Tibial nerve (tissue), 4 donors: ENCODE data around the gene PTPRD. TPM values are rescaled to one million over a fixed set of nuclear protein-coding genes. Genes with fewer than 3 reads are reported as not detected.

Experiments
- DNase-seq, 2 donors: peaks; one replicate each; pipeline ENCODE4 v3.0.0-alpha.2; 2019; ENCODE audit warnings: low spot score in 2 of 2
- H3K27ac ChIP-seq, 4 donors: fragments of 200-600 bp; sonication (generic) in 3 of 4; one replicate each; pipeline ENCODE4 v1.5.1; 2017 to 2019; ENCODE audit warnings: mild to moderate bottlenecking in 1 of 4
- H3K27me3 ChIP-seq, 2 donors: fragments of 200-600 bp; sonication (generic) in 1 of 2; one replicate each; pipeline versions ENCODE4 v1.5.1 to v1.6.0; 2017 to 2019
- H3K36me3 ChIP-seq, 3 donors: fragments of 200-600 bp; sonication (generic); one replicate each; pipeline ENCODE4 v1.5.1; 2018 to 2019
- H3K4me1 ChIP-seq, 4 donors: fragments of 200-600 bp; sonication (generic) in 3 of 4; one replicate each; pipeline ENCODE4 v1.5.1; 2017 to 2019
- H3K4me3 ChIP-seq, 4 donors: fragments of 200-600 bp; sonication (generic) in 3 of 4; one replicate each; pipeline ENCODE4 v1.5.1; 2017 to 2019; ENCODE audit warnings: mild to moderate bottlenecking in 1 of 4, moderate library complexity in 1 of 4
- H3K9me3 ChIP-seq, 4 donors: fragments of 200-600 bp; sonication (generic) in 3 of 4; one replicate each; pipeline ENCODE4 v1.5.1; 2017 to 2019
- CTCF ChIP-seq, 5 experiments: fragments of 200-600 bp in 3 of 5; fragments of 450-650 bp in 2 of 5; sonication (generic) in 3 of 5; IDR thresholded peaks; one replicate each; pipeline ENCODE4 v1.5.1; 2016 to 2019; ENCODE audit warnings: antibody characterized with exemption in 5 of 5, mild to moderate bottlenecking in 3 of 5, moderate library complexity in 2 of 5
- EP300 ChIP-seq, 2 donors: sonication (generic); formaldehyde crosslinking; IDR thresholded peaks; one replicate each; pipeline ENCODE4 v1.6.1; 2017; ENCODE audit warnings: antibody characterized with exemption in 2 of 2, mild to moderate bottlenecking in 1 of 2
- POLR2A ChIP-seq, 2 donors: fragments of 450-650 bp; IDR thresholded peaks; one replicate each; pipeline ENCODE4 v1.6.1; 2017; ENCODE audit warnings: antibody characterized with exemption in 2 of 2, mild to moderate bottlenecking in 2 of 2, moderate library complexity in 2 of 2
- WGBS, 2 donors: methylation state at CpG; one replicate each; pipeline ENCODE4 v1.1.5; 2018; 5-methylcytosine and 5-hydroxymethylcytosine counted together
- total RNA-seq, 4 donors: library from RNA; depleted of rRNA; stranded (reverse); fragments of >200 nt; gene quantifications; one replicate each; pipeline ENCODE4 v1.1.0, GENCODE V29; 2016

The PTPRD gene
- total RNA-seq, 4 donors from 2014 or later = 1.7 to 13.2 (median 5.1) TPM

DNA sequence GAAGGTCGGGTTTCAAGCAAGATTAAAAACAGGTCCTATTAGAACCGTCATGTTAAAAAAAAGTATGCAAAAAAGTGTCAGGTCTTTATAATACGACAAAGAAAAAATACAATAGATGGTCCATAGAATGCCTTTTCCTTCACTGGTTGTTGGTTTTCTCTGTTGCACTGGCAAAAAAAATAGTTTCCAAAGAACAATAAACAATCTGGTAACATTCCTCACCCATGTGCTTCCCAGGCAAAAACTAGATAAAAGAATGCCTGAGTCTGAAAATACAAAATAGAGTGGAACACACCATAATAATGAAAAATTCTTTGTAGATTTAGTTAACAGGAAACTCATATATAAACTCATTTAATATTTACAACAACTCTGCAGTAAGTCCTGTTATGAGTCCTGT, 2223.3 kb downstream of the PTPRD start:
- TF ChIP-seq CTCF (IDR thresholded peaks at IDR 0.05) (no peak), POLR2A (IDR thresholded peaks at IDR 0.05) (no peak), EP300 (IDR thresholded peaks at IDR 0.05) (no peak)
- H3K4me1 ChIP-seq = no peaks in the 10 kb centered on the region
- no peak overlapping the region for H3K4me3 ChIP-seq
- WGBS, 2 donors = 82 to 86% methylated on average over 3 of the region's 3 CpGs
- no peak for DNase-seq
- H3K27ac ChIP-seq = no peak overlapping the region
- H3K9me3 ChIP-seq = no peaks in the 10 kb centered on the region
- H3K27me3 ChIP-seq = no peaks in the 10 kb centered on the region
- no peaks in the 10 kb centered on the region for H3K36me3 ChIP-seq

- no peak for DNase-seq
- H3K27me3 ChIP-seq = no peaks in the 10 kb centered on the region
- no peak overlapping the region for H3K4me3 ChIP-seq
- TF ChIP-seq POLR2A (IDR thresholded peaks at IDR 0.05) (no peak), CTCF (IDR thresholded peaks at IDR 0.05) (no peak), EP300 (IDR thresholded peaks at IDR 0.05) (no peak)
- H3K27ac ChIP-seq = no peak overlapping the region
- whole genome bisulfite sequencing, 2 donors = 83 to 89% methylated on average over 1 of the region's 1 CpG
- no peaks in the 10 kb centered on the region for H3K36me3 ChIP-seq
- no peaks in the 10 kb centered on the region for H3K4me1 ChIP-seq
- no peaks in the 10 kb centered on the region for H3K9me3 ChIP-seq
Observed at GRCh38 chr9:8388132-8388531, 2224.7 kb downstream of the PTPRD start.

- no peaks in the 10 kb centered on the region for H3K9me3 ChIP-seq
- 72 to 78% methylated on average over 3 of the region's 3 CpGs for WGBS, 2 donors
- no peak overlapping the region for H3K27ac ChIP-seq
- DNase-seq = no peak
- TF ChIP-seq CTCF (IDR thresholded peaks at IDR 0.05) (no peak), POLR2A (IDR thresholded peaks at IDR 0.05) (no peak), EP300 (IDR thresholded peaks at IDR 0.05) (no peak)
- H3K36me3 ChIP-seq = no peaks in the 10 kb centered on the region
- H3K4me1 ChIP-seq = no peaks in the 10 kb centered on the region
- no peak overlapping the region for H3K4me3 ChIP-seq
- no peaks in the 10 kb centered on the region for H3K27me3 ChIP-seq
Observed at GRCh38 chr9:8384091-8384490, 2228.7 kb downstream of the PTPRD start.

DNA sequence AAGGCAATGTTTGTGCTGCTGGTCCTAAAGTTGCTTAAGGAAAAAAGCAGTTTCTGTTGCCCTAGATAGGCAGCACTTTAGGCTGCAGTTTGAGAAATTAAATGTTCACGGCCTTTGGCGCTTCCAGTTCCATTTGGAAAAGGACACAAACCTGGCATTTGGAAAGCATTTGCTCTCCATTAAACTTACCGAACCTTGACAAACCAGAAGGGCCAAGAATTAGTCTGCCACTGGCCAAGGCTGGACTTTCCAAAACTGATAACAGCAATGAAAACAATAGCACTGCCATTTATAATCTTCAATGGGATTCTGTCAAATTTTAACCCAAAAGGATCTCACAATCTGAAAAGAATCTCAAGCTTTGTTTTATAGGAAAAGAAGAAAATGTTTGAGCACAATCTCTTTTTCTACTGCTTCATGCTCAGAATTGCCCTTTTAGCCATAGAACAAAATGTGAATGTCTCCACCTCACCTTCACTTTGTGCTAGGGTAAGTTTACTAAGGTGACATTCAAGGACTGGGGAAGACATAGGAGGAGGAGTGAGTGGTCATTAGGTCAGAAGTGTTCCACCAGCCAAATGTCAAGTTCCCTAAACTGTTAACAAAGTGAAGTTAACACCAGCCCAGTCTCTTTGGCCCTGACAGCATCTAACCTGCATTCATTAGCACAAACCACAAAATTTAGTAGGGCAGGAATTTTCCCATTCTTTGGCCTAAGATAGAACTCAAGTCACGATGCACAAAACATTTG, 2229.8 kb downstream of the PTPRD start:
- H3K9me3 ChIP-seq = no peaks in the 10 kb centered on the region
- no peaks in the 10 kb centered on the region for H3K4me1 ChIP-seq
- no peak overlapping the region for H3K4me3 ChIP-seq
- DNase-seq = no peak
- no peak overlapping the region for H3K27ac ChIP-seq
- no peaks in the 10 kb centered on the region for H3K36me3 ChIP-seq
- no peaks in the 10 kb centered on the region for H3K27me3 ChIP-seq
- WGBS, 2 donors = 84 to 85% methylated on average over 4 of the region's 4 CpGs
- TF ChIP-seq CTCF (IDR thresholded peaks at IDR 0.05) = no peak
- no peak for TF ChIP-seq EP300 (IDR thresholded peaks at IDR 0.05)
- no peak for TF ChIP-seq POLR2A (IDR thresholded peaks at IDR 0.05)

DNA sequence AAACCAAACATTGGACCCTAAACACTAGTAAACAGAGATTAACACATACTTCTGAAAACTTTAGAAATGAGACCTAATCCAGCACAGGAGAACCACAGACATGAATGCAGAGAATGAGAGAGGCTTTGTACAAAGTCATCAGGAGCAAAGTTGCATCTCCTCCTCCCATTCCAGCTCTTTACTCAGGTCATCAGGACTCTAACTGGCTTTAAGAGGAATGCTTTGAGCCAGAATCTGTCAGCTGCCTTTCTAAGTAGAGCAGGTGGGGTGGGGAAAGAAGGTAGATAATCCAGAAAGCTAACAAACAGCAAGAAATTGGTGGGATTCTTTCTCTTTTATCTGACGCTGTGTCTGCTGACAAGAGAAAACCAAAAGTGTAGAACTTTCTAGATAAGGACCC, 2230.5 kb downstream of the PTPRD start:
- WGBS, 2 donors = 89 to 90% methylated on average over 1 of the region's 1 CpG
- no peak for DNase-seq
- Histone ChIP-seq H3K27ac (no peak overlapping the region), H3K4me3 (no peak overlapping the region), H3K36me3 (no peaks in the 10 kb centered on the region), H3K27me3 (no peaks in the 10 kb centered on the region), H3K9me3 (no peaks in the 10 kb centered on the region), H3K4me1 (no peaks in the 10 kb centered on the region)
- TF ChIP-seq EP300 (IDR thresholded peaks at IDR 0.05) (no peak), CTCF (IDR thresholded peaks at IDR 0.05) (no peak), POLR2A (IDR thresholded peaks at IDR 0.05) (no peak)
